ENCODE data around the gene FOXF2. TPM values are rescaled to one million over a fixed set of nuclear protein-coding genes. Genes with fewer than 3 reads are reported as not detected.
A peak's percentile ranks its signal among the peaks of the same experiment; 100 is the strongest.
"Not testable (repeated sequence)": the region's sequence is repeated elsewhere in the genome, so short reads cannot be mapped to it uniquely, and the experiment has no call there.

FOXF2 gene
- polyA plus RNA-seq = not detected

GRCh38 chr6:1389369-1390132, at the start of gene FOXF2:
Gene FOXF2, plus strand, starts transcription at chr6:1389576. Its CDS starts 372 bp downstream, at chr6:1389948.
- Mint-ChIP-seq H3K27ac (no peak within 1 kb of the TSS), H3K36me3 (peaks cover 0 to 2% (median 0%) of the 10 kb centered on the region in 3 donors), H3K4me3 (peak within 1 kb of the TSS in 4 of 5 donors; percentile 31 to 63 (median 54)), H3K27me3 (ENCODE audit: low read depth in 3 of 3) (peaks cover 19 to 37% (median 31%) of the 10 kb centered on the region in 3 donors), H3K4me1 (peaks cover 9 to 13% of the 10 kb centered on the region in 2 donors), H3K9me3 (no peaks in the 10 kb centered on the region)
- no peak for DNase-seq

- H3K36me3 Mint-ChIP-seq = peaks cover under 1 to 5% (median 1%) of the 10 kb centered on the region in 3 donors
- H3K27me3 Mint-ChIP-seq (ENCODE audit: low read depth in 3 of 3) = peaks cover 3 to 14% (median 7%) of the 10 kb centered on the region in 3 donors
- no peak overlapping the region for H3K27ac Mint-ChIP-seq
- H3K4me1 Mint-ChIP-seq = no peaks in the 10 kb centered on the region
- no peak for DNase-seq
- no peak overlapping the region for H3K4me3 Mint-ChIP-seq
- peaks cover 8 to 21% (median 14%) of the 10 kb centered on the region in 6 donors for H3K9me3 Mint-ChIP-seq
Measured at GRCh38 chr6:1346101-1346500, 43.3 kb upstream of the FOXF2 start.

- Mint-ChIP-seq H3K27ac (no peak overlapping the region), H3K27me3 (ENCODE audit: low read depth in 3 of 3) (peaks cover 4 to 15% (median 4%) of the 10 kb centered on the region in 3 donors), H3K36me3 (peaks cover 5% of the 10 kb centered on the region in 3 donors), H3K9me3 (peaks cover 13 to 26% (median 19%) of the 10 kb centered on the region in 6 donors), H3K4me3 (no peak overlapping the region), H3K4me1 (no peaks in the 10 kb centered on the region)
- no peak for DNase-seq
Measured at GRCh38 chr6:1346558-1347091, 42.8 kb upstream of the FOXF2 start.

GRCh38 chr6:1347161-1347560, 42.2 kb upstream of the FOXF2 start:
- Mint-ChIP-seq H3K4me1 (no peaks in the 10 kb centered on the region), H3K9me3 (peaks cover 16 to 31% (median 22%) of the 10 kb centered on the region in 6 donors), H3K27me3 (ENCODE audit: low read depth in 3 of 3) (peaks cover 4 to 13% (median 5%) of the 10 kb centered on the region in 3 donors), H3K36me3 (peaks cover 5 to 8% (median 8%) of the 10 kb centered on the region in 3 donors), H3K4me3 (no peak overlapping the region), H3K27ac (no peak overlapping the region)
- no peak for DNase-seq

DNA sequence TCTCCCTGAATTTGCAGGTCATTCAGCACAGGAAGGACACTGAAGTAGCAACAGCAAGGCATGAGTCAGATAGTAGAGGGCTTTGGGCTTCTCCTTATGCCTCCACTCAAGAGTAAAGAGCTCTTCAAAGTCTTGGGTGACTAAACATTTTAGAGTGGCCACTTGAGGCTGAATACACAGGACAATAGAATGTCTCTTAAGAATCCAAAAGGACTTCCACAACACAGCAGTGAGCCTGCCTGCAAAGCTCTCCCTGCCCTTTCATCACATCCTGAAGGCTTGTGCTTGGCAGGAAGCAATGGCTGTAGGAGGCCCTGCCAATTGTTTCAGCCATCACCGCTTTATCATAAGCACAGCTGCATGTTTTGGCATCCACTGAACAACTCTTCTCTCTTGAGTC, 40.7 kb upstream of the FOXF2 start:
- no peak overlapping the region for H3K4me3 Mint-ChIP-seq
- no peak for DNase-seq
- H3K4me1 Mint-ChIP-seq = no peaks in the 10 kb centered on the region
- no peak overlapping the region for H3K27ac Mint-ChIP-seq
- peaks cover 21 to 40% (median 25%) of the 10 kb centered on the region in 6 donors for H3K9me3 Mint-ChIP-seq
- peaks cover 5 to 8% (median 5%) of the 10 kb centered on the region in 3 donors for H3K36me3 Mint-ChIP-seq
- H3K27me3 Mint-ChIP-seq (ENCODE audit: low read depth in 3 of 3) = peaks cover 5 to 22% (median 5%) of the 10 kb centered on the region in 3 donors

- H3K36me3 Mint-ChIP-seq = peaks cover 4 to 8% (median 5%) of the 10 kb centered on the region in 3 donors
- no peaks in the 10 kb centered on the region for H3K4me1 Mint-ChIP-seq
- peaks cover 16 to 32% (median 24%) of the 10 kb centered on the region in 6 donors for H3K9me3 Mint-ChIP-seq
- peaks cover 5 to 22% (median 5%) of the 10 kb centered on the region in 3 donors for H3K27me3 Mint-ChIP-seq (ENCODE audit: low read depth in 3 of 3)
- H3K27ac Mint-ChIP-seq = no peak overlapping the region
- DNase-seq = no peak
- no peak overlapping the region for H3K4me3 Mint-ChIP-seq
Measured at GRCh38 chr6:1349655-1350054, 39.7 kb upstream of the FOXF2 start.

GRCh38 chr6:1351381-1352008, 37.9 kb upstream of the FOXF2 start:
- Mint-ChIP-seq H3K4me1 (no peaks in the 10 kb centered on the region), H3K9me3 (peaks cover 16 to 32% (median 22%) of the 10 kb centered on the region in 6 donors), H3K4me3 (no peak overlapping the region), H3K27me3 (ENCODE audit: low read depth in 3 of 3) (peaks cover 4 to 20% (median 5%) of the 10 kb centered on the region in 3 donors), H3K36me3 (peaks cover 4 to 8% (median 5%) of the 10 kb centered on the region in 3 donors), H3K27ac (no peak overlapping the region)
- DNase-seq = no peak

DNA sequence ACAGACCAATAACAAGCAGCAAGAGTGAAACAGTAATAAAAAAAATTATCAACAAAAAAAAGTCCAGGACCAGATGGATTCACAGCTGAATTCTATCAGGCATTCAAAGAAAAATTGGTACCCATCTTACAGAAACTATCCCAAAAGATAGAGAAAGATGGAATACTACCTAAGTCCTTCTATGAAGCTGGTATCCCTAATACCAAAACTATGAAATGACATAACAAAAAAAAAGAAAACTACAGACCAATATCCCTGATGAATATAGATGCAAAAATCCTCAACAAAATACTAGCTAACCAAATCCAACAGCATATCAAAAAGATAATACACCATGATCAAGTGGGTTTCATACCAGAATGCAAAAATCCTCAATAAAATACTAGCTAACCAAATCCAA, 34.3 kb upstream of the FOXF2 start:
- not testable (repeated sequence) for DNase-seq, H3K4me1 Mint-ChIP-seq, H3K27ac Mint-ChIP-seq, H3K4me3 Mint-ChIP-seq, H3K36me3 Mint-ChIP-seq
- Mint-ChIP-seq H3K9me3 (peaks cover 16 to 32% (median 18%) of the 10 kb centered on the region in 6 donors), H3K27me3 (ENCODE audit: low read depth in 3 of 3) (peaks cover 5 to 14% (median 7%) of the 10 kb centered on the region in 3 donors)

DNA sequence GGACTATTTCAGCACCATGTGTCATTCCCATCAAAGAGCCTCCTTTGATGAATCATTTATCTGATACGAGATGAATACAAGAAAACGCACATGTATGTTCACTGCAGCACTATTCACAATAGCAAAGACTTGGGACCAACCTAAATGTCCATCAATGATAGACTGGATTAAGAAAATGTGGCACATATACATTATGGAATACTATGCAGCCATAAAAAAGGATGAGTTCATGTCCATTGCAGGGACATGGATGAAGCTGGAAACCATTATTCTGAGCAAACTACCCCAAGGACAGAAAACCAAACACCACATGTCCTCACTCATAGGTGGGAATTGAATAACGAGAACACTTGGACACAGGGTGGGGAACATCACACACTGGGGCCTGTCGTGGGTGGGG, 27.7 kb upstream of the FOXF2 start:
- H3K4me3 Mint-ChIP-seq, H3K36me3 Mint-ChIP-seq, H3K9me3 Mint-ChIP-seq, H3K27ac Mint-ChIP-seq, H3K4me1 Mint-ChIP-seq, DNase-seq: not testable (repeated sequence)
- peaks cover 0 to 11% (median 4%) of the 10 kb centered on the region in 3 donors for H3K27me3 Mint-ChIP-seq (ENCODE audit: low read depth in 3 of 3)

DNA sequence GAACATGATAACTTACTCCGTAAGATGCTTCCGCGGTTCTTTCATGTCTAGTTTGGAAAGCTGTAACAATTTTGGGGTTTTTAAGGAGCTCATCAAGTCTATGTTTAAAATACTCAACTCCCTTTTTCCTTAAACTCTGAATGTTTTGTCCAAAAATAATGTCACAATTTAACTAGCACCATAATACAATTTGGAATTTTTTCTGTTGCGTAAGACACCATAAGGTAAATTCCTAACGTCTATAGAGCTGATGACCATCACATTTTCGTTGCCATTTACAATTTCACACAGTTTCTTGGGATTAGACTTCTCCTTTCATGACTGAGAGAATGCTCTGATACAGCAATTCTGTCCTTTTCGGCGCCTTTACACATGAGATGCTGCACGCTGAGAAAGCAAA, 26.7 kb upstream of the FOXF2 start:
- Mint-ChIP-seq H3K4me3 (no peak overlapping the region), H3K27ac (no peak overlapping the region), H3K4me1 (no peaks in the 10 kb centered on the region), H3K36me3 (no peaks in the 10 kb centered on the region), H3K9me3 (no peaks in the 10 kb centered on the region), H3K27me3 (ENCODE audit: low read depth in 3 of 3) (peaks cover 0 to 11% (median 3%) of the 10 kb centered on the region in 3 donors)
- no peak for DNase-seq

DNA sequence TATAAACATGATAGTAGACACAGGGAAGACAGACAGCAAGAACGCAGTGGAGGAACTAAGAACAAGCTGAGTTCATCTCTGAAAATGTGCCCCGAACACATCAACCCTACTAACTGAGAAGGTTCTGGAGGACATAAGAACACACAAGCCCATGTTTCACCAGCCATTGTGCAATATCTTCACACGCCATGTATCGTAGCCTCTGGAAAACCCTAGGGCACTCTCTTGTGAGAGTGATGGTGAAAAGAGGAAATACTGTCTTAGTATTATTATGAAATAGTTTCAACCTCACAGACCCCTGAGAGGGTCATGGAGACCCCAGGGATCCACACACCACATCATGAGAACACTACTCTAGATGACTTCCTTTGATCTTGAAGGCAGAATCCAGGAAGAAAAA, 26.1 kb upstream of the FOXF2 start:
- Mint-ChIP-seq H3K4me1 (no peaks in the 10 kb centered on the region), H3K27me3 (ENCODE audit: low read depth in 3 of 3) (peaks cover 0 to 14% (median 3%) of the 10 kb centered on the region in 3 donors), H3K9me3 (no peaks in the 10 kb centered on the region)

GRCh38 chr6:1363729-1364572, 25.4 kb upstream of the FOXF2 start:
- Mint-ChIP-seq H3K27me3 (ENCODE audit: low read depth in 3 of 3) (peaks cover 0 to 16% (median 3%) of the 10 kb centered on the region in 3 donors), H3K9me3 (no peaks in the 10 kb centered on the region), H3K27ac (no peak overlapping the region), H3K36me3 (no peaks in the 10 kb centered on the region), H3K4me1 (no peaks in the 10 kb centered on the region), H3K4me3 (no peak overlapping the region)
- no peak for DNase-seq

More for the DNA sequence above, 26.1 kb upstream of the FOXF2 start:
- Mint-ChIP-seq H3K4me3 (no peak overlapping the region), H3K27ac (no peak overlapping the region), H3K36me3 (no peaks in the 10 kb centered on the region)
- no peak for DNase-seq

DNA sequence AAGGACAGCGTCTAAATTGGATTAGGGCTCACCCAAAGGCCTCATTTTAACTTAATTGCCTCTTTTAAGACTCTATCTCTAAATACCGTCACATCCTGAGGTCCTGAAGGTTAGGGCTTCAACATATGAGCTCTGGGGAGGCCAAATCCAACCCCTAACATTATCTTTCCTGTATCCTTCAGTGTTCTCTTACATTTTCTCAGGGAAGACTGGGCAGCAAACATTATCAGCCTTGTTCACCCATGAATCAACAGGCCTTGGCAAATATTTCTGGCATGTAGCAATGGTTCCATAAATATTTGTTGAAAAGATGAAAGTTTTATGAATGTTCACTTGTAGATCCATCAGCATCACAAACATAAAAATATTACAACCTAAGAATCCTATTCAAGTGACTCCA, 24.6 kb upstream of the FOXF2 start:
- H3K27ac Mint-ChIP-seq = no peak overlapping the region
- H3K36me3 Mint-ChIP-seq = no peaks in the 10 kb centered on the region
- no peak overlapping the region for H3K4me3 Mint-ChIP-seq
- peaks cover 2 to 16% (median 3%) of the 10 kb centered on the region in 3 donors for H3K27me3 Mint-ChIP-seq (ENCODE audit: low read depth in 3 of 3)
- H3K4me1 Mint-ChIP-seq = no peaks in the 10 kb centered on the region
- no peak for DNase-seq
- no peaks in the 10 kb centered on the region for H3K9me3 Mint-ChIP-seq

All from immature natural killer cell (primary cell).